HepG2 (cell line): ENCODE measurements around the gene SLC6A7. TPM values are rescaled to one million over a fixed set of nuclear protein-coding genes. Genes with fewer than 3 reads are reported as not detected.
A peak's percentile ranks its signal among the peaks of the same experiment; 100 is the strongest.

ENCODE experiments used
- ETV5 ChIP-seq: IDR thresholded peaks from 2 replicates; pipeline ENCODE4 v1.6.1; 2018; ENCODE audit warnings: missing biosample characterization, missing genetic modification reagents, inconsistent platforms, borderline replicate concordance
- FOXA3 ChIP-seq: IDR thresholded peaks from 2 replicates; pipeline ENCODE4 v1.6.1; 2016; ENCODE audit warnings: missing genetic modification reagents, missing compliant biosample characterization
- FOXJ3 ChIP-seq: sonication (generic); formaldehyde crosslinking; IDR thresholded peaks from 2 replicates; pipeline ENCODE4 v1.4.0; 2020; ENCODE audit warnings: missing genetic modification reagents, mild to moderate bottlenecking, borderline replicate concordance
- RCOR2 ChIP-seq: IDR thresholded peaks from 2 replicates; pipeline ENCODE4 v1.6.1; 2016; ENCODE audit warnings: missing biosample characterization, missing genetic modification reagents
- SOX13 ChIP-seq, 3 experiments: fragments of 450-650 bp in 1 of 3; sonication (generic) in 1 of 3; formaldehyde crosslinking in 1 of 3; IDR thresholded peaks in 2 of 3; conservative IDR thresholded peaks in 1 of 3; 2 replicates each; pipeline versions ENCODE4 v1.5.0 to v1.6.1; 2016 to 2020; ENCODE audit warnings: antibody characterized with exemption in 1 of 3, mild to moderate bottlenecking in 1 of 3, missing compliant biosample characterization in 1 of 3, missing genetic modification reagents in 1 of 3, moderate library complexity in 1 of 3
- TCF7 ChIP-seq: sonication (generic); IDR thresholded peaks from 2 replicates; pipeline ENCODE4 v1.6.1; 2016; ENCODE audit warnings: antibody characterized with exemption, low read depth
- TSC22D2 ChIP-seq: sonication (generic); formaldehyde crosslinking; IDR thresholded peaks from 2 replicates; pipeline ENCODE4 v1.5.1; 2020; ENCODE audit warnings: missing genetic modification reagents, mild to moderate bottlenecking, borderline replicate concordance
- ZNF446 ChIP-seq: sonication (generic); formaldehyde crosslinking; IDR thresholded peaks from 2 replicates; pipeline ENCODE4 v1.5.0; 2020; ENCODE audit warnings: mild to moderate bottlenecking, missing genetic modification reagents
- ZNF720 ChIP-seq: sonication (generic); formaldehyde crosslinking; IDR thresholded peaks from 2 replicates; pipeline ENCODE4 v1.4.0; 2020; ENCODE audit warnings: missing genetic modification reagents
- polyA plus RNA-seq, 8 experiments: library from polyadenylated mRNA; depleted of rRNA in 3 of 8; stranded (reverse) in 7 of 8; unstranded in 1 of 8; fragments of >200 nt; fragmentation: Illumina TruSeq in 4 of 8; extraction: Trizol in 4 of 8; gene quantifications; 2 replicates each; pipeline versions ENCODE4 v1.2.1 to v1.2.3, GENCODE V29; 2011 to 2016; ENCODE audit warnings: low read depth in 4 of 8, missing spikeins in 1 of 8, mixed read lengths in 1 of 8; ENCODE audit not compliant: insufficient read depth in 1 of 8
- total RNA-seq, 5 experiments: library from RNA; depleted of rRNA; stranded (reverse); fragments of >200 nt; fragmentation: Illumina TruSeq; extraction: Trizol; gene quantifications; 2 replicates each; pipeline ENCODE4 v1.2.3, GENCODE V29; 2016; ENCODE audit warnings: low read depth in 1 of 5
- TF ChIP-seq, protein P1 (sequence below): sonication (generic); formaldehyde crosslinking; IDR thresholded peaks from 2 replicates; pipeline ENCODE4 v1.4.0; 2020; ENCODE audit warnings: missing genetic modification reagents
- TF ChIP-seq, protein P2 (sequence below): sonication (generic); formaldehyde crosslinking; IDR thresholded peaks from 2 replicates; pipeline ENCODE4 v1.4.0; 2020; ENCODE audit warnings: missing genetic modification reagents, borderline replicate concordance
- TF ChIP-seq, protein P3 (sequence below): sonication (generic); formaldehyde crosslinking; IDR thresholded peaks from 2 replicates; pipeline ENCODE4 v1.8.0; 2022; ENCODE audit warnings: missing genetic modification reagents, mild to moderate bottlenecking, inconsistent platforms, borderline replicate concordance
- TF ChIP-seq, protein P4 (sequence below): sonication (generic); formaldehyde crosslinking; IDR thresholded peaks from 2 replicates; pipeline ENCODE4 v1.5.1; 2020; ENCODE audit warnings: mild to moderate bottlenecking, missing genetic modification reagents
- TF ChIP-seq, protein P5 (sequence below): sonication (generic); formaldehyde crosslinking; IDR thresholded peaks from 2 replicates; pipeline ENCODE4 v1.8.0; 2022; ENCODE audit warnings: mild to moderate bottlenecking, missing genetic modification reagents, borderline replicate concordance

SLC6A7 gene
- total and polyA plus RNA-seq, 2 of the 13 experiments (the other 11 are each of a cell fraction or from before 2014, with no cell fraction given), result not detected

DNA sequence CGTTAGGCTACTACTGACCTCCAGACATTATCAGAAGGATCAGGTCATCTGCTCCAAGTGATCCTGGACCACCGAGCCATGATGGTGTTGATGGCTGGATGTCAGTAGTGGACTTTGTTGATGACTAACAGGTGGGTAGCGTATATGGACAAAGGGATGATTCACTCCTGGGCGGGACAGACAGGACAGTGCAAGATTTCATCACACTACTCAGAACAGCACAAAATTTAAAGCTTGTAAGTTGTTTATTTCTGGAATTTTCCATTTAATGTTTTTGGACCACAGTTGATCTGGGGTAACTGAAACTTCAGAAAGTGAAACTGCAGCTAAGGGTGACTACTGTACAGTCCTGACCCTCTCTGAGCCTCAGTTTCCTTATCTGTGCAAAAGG, 46.9 kb upstream of the SLC6A7 start (continued):
- TF ChIP-seq, protein P1, sequence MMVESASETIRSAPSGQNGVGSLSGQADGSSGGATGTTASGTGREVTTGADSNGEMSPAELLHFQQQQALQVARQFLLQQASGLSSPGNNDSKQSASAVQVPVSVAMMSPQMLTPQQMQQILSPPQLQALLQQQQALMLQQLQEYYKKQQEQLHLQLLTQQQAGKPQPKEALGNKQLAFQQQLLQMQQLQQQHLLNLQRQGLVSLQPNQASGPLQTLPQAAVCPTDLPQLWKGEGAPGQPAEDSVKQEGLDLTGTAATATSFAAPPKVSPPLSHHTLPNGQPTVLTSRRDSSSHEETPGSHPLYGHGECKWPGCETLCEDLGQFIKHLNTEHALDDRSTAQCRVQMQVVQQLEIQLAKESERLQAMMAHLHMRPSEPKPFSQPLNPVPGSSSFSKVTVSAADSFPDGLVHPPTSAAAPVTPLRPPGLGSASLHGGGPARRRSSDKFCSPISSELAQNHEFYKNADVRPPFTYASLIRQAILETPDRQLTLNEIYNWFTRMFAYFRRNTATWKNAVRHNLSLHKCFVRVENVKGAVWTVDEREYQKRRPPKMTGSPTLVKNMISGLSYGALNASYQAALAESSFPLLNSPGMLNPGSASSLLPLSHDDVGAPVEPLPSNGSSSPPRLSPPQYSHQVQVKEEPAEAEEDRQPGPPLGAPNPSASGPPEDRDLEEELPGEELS (CRISPR knock-in tag), result peak; percentile 75
- TF ChIP-seq SOX13 (IDR thresholded peaks at IDR 0.05), result peak; percentile 75
- TF ChIP-seq SOX13 (CRISPR knock-in tag; conservative IDR thresholded peaks at IDR 0.05 in 1 of 2, IDR thresholded peaks at IDR 0.05 in 1 of 2), result peak in 1 of 2 experiments; percentile 95; a peak in 2 of 4 replicates
- 0 out of 2 replicates have a peak, but pooled peaks have one; percentile 56 for TF ChIP-seq TSC22D2 (CRISPR knock-in tag)
- 0 out of 2 replicates have a peak, but pooled peaks have one; percentile 28 for TF ChIP-seq FOXJ3 (CRISPR knock-in tag)
- TF ChIP-seq TCF7, result peak; percentile 16; the same call in 1 of the 2 replicates
- TF ChIP-seq, protein P2, sequence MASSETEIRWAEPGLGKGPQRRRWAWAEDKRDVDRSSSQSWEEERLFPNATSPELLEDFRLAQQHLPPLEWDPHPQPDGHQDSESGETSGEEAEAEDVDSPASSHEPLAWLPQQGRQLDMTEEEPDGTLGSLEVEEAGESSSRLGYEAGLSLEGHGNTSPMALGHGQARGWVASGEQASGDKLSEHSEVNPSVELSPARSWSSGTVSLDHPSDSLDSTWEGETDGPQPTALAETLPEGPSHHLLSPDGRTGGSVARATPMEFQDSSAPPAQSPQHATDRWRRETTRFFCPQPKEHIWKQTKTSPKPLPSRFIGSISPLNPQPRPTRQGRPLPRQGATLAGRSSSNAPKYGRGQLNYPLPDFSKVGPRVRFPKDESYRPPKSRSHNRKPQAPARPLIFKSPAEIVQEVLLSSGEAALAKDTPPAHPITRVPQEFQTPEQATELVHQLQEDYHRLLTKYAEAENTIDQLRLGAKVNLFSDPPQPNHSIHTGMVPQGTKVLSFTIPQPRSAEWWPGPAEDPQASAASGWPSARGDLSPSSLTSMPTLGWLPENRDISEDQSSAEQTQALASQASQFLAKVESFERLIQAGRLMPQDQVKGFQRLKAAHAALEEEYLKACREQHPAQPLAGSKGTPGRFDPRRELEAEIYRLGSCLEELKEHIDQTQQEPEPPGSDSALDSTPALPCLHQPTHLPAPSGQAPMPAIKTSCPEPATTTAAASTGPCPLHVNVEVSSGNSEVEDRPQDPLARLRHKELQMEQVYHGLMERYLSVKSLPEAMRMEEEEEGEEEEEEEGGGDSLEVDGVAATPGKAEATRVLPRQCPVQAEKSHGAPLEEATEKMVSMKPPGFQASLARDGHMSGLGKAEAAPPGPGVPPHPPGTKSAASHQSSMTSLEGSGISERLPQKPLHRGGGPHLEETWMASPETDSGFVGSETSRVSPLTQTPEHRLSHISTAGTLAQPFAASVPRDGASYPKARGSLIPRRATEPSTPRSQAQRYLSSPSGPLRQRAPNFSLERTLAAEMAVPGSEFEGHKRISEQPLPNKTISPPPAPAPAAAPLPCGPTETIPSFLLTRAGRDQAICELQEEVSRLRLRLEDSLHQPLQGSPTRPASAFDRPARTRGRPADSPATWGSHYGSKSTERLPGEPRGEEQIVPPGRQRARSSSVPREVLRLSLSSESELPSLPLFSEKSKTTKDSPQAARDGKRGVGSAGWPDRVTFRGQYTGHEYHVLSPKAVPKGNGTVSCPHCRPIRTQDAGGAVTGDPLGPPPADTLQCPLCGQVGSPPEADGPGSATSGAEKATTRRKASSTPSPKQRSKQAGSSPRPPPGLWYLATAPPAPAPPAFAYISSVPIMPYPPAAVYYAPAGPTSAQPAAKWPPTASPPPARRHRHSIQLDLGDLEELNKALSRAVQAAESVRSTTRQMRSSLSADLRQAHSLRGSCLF (CRISPR knock-in tag), result no peak
- TF ChIP-seq ZNF720 (CRISPR knock-in tag), result no peak
- TF ChIP-seq, protein P3, sequence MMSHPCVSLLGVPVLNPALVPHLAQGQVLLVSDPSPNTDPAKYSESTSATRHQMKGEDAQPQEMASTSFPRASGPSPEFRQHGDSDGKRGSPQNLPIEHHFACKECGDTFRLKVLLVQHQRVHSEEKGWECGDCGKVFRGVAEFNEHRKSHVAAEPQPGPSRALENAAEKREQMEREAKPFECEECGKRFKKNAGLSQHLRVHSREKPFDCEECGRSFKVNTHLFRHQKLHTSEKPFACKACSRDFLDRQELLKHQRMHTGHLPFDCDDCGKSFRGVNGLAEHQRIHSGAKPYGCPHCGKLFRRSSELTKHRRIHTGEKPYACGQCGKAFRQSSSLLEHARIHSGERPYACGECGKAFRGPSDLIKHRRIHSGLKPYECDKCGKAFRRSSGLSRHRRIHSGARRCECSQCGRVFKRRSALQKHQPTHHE (CRISPR knock-in tag), result no peak
- 0 out of 2 replicates have a peak, but pooled peaks have one; percentile 29 for TF ChIP-seq ZNF446 (CRISPR knock-in tag)
- TF ChIP-seq, protein P4, sequence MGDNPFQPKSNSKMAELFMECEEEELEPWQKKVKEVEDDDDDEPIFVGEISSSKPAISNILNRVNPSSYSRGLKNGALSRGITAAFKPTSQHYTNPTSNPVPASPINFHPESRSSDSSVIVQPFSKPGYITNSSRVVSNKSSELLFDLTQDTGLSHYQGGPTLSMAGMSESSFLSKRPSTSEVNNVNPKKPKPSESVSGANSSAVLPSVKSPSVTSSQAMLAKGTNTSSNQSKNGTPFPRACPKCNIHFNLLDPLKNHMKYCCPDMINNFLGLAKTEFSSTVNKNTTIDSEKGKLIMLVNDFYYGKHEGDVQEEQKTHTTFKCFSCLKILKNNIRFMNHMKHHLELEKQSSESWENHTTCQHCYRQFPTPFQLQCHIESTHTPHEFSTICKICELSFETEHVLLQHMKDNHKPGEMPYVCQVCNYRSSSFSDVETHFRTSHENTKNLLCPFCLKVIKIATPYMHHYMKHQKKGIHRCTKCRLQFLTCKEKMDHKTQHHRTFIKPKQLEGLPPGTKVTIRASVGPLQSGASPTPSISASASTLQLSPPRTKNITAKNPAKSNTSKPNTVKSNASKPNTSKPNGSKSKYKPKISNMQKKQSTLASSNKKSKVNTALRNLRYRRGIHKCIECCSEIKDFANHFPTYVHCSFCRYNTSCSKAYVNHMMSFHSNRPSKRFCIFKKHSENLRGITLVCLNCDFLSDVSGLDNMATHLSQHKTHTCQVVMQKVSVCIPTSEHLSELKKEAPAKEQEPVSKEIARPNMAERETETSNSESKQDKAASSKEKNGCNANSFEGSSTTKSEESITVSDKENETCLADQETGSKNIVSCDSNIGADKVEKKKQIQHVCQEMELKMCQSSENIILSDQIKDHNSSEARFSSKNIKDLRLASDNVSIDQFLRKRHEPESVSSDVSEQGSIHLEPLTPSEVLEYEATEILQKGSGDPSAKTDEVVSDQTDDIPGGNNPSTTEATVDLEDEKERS (CRISPR knock-in tag), result peak; percentile 74
- peak; percentile 51; the same call in 1 of the 2 replicates for TF ChIP-seq ETV5 (CRISPR knock-in tag)
- TF ChIP-seq, protein P5, sequence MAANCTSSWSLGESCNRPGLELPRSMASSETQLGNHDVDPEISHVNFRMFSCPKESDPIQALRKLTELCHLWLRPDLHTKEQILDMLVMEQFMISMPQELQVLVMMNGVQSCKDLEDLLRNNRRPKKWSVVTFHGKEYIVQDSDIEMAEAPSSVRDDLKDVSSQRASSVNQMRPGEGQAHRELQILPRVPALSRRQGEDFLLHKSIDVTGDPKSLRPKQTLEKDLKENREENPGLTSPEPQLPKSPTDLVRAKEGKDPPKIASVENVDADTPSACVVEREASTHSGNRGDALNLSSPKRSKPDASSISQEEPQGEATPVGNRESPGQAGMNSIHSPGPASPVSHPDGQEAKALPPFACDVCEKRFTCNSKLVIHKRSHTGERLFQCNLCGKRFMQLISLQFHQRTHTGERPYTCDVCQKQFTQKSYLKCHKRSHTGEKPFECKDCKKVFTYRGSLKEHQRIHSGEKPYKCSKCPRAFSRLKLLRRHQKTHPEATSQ, result no peak
- peak; percentile 61; the same call in 1 of the 2 replicates for TF ChIP-seq RCOR2
- TF ChIP-seq FOXA3, result peak; percentile 80
